RCC 7860 (cell line): ENCODE results near the gene RPLP1.
"Not testable (repeated sequence)": the region's sequence is repeated elsewhere in the genome, so short reads cannot be mapped to it uniquely, and the experiment has no call there.

ENCODE experiments used
- DNase-seq: peaks from one replicate; pipeline ENCODE4 v3.0.0-alpha.2; 2015; ENCODE audit warnings: low spot score
- FAIRE-seq: peaks from 2 replicates; lab custom pipeline; 2012; peaks lifted over from hg19 to GRCh38; lab: Jason Lieb, UNC

The RPLP1 gene

DNA sequence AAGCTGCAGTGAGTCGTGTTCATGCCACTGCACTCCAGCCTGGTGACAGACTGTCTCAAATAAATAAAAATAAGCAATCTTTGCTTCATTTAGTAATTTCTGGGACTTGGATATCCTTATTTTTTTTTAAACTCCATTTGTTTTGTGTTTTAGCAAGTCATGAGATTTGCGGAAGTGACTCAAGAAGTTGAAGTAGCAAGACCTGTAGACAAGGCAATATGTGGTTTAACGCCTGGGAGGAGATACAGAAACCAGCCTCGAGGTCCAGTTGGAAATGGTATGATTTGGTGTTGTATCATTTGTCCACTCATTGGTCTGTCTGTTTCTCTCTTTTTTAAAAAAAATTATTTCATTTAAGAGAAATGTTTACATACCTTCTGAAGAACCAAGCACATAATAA is 16.6 kb upstream of the RPLP1 start:
- DNase-seq (no peak), FAIRE-seq (no peak)

DNA sequence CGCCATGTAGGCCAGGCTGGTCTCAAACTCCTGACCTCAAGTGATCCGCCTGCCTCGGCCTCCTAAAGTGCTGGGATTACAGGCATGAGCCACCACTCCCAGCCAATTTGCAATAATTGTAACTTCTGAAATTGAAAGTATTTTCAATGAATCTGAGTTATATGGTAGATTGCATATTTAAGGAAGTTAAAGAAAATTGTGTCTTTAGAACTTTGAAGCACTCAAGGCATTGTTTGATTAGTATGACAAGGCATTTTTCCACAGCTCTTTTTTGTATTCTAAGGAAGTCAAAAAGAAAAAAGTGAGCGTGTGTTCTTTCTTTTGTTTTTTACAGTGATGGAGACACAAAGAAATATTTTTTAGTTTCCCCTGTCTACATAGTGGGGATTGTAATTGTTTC is 15.7 kb upstream of the RPLP1 start:
- DNase-seq (no peak), FAIRE-seq (no peak)

DNA sequence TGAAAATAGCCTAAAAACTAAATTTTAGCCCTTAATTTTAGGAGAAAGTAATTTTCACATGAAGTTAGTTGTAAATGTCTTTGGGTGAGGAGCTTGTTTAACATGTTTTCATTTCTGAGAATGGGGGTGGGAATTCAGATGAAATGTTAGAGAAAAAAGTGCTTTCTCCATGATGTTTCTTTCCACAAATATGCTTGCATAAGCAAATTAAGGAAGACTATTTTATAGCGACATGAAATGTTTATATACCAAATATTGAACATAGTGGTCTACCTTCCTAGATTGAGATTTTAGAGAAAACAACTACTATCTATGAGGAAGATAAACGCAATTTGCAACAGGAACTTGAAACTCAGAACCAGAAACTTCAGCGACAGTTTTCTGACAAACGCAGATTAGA is 13.0 kb upstream of the RPLP1 start:
- FAIRE-seq: no peak
- DNase-seq: no peak

DNA sequence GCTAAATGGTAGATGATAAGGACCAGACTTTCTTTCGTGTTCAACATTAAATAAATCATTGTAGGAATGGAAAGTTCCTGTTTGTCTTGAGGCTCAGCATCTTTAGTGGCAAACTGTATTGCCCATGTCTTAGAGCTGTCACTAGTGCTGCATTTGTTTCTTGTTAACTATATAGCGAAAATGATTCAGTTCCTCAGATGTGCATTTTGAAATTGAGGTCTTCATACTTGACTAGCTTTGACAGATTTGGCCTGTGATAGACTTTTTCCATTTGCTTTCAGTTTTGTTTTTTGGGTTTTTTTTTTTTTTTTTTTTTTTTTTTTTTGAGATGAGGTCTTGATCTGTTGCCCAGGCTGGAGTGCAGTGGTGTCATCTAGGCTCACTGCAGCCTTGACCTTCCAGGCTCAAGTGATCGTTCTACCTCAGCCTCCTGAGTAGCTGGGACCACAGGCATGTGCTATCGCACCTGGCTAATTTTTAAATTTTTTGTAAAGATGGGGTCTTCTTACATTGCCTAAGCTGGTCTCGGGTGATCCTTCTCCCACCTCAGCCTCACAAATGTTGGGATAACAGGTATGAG is 9.5 kb upstream of the RPLP1 start:
- DNase-seq (no peak), FAIRE-seq (no peak)

DNA sequence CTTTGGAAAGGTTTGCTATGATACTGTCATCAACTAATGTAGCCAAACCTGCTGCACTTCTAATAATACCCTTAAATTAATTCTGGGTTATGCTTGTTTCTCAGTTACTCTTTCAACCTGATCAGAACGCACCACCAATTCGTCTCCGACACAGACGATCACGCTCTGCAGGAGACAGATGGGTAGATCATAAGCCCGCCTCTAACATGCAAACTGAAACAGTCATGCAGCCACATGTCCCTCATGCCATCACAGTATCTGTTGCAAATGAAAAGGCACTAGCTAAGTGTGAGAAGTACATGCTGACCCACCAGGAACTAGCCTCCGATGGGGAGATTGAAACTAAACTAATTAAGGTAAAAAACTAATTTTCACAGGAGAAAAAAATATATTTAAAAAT is 7.9 kb upstream of the RPLP1 start:
- DNase-seq (no peak), FAIRE-seq (no peak)

DNA sequence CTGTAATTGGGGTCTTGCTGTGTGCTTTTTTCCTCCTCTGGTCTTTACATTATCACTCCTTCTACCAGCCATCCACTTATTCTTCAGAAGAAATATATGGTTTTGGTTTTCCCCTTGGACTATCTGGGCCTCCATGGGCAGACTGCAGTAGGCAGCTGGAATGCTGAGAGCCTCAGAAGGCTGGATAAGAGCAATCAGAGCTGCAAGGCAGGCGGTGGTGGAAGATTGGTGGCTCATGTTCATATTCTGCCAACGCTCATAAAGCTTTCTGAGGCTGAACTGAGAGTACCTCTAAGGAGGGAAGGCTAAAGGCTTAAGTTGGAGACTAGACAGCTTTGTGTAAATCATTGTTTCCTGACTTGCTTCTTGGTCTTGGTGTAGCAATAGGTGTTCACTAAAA is 5.7 kb upstream of the RPLP1 start:
- no peak for FAIRE-seq
- no peak for DNase-seq

DNA sequence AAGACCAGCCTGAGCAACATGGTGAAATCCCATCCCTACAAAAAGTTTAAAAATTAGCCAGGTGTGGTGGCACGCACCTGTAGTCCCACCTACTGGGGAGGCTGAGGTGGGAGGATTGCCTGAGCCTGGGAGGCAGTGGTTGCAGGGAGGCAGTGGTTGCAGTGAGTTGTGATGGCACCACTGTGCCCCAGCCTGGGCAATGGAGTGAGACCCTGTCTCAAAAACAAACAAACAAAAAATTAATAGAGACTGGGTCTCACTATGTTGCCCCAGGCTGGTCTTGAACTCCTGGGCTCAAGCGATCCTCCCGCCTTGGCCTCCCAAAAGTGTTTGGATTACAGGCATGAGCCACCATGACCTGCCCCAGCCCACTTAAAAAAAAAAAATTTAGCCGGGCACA is 2.4 kb upstream of the RPLP1 start:
- not testable (repeated sequence) for FAIRE-seq, DNase-seq

DNA sequence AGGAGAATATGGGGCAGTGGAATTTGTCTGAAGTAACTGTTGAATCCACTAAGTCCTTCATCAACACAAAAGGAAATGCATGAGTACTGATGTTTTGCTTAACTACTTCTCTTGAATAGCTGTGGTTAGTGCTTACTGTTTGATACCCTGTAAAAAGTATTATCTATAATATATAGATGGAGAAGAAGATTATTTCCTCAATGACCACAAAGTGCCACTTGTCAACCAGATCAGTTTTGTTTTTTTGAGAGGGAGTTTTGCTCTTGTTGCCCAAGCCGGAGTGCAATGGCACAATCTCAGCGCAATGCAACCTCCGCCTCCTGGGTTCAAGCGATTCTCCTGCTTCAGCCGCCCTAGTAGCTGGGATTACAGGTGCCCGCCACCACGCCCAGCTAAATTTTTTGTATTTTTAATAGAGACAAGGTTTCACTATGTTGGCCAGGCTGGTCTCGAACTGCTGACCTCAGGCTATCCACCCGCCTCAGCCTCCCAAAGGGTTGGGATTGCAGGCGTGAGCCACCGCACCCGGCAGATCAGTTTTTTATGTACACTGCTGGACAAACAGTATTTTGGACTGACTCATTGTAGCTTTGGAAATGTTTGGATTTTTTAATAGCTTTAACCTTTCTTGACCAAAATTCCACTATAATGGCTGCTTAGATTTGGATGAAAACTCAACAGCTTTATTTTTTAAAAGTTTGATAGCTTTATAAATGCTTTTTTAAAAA is 1.5 kb upstream of the RPLP1 start:
- no peak for FAIRE-seq
- no peak for DNase-seq

DNA sequence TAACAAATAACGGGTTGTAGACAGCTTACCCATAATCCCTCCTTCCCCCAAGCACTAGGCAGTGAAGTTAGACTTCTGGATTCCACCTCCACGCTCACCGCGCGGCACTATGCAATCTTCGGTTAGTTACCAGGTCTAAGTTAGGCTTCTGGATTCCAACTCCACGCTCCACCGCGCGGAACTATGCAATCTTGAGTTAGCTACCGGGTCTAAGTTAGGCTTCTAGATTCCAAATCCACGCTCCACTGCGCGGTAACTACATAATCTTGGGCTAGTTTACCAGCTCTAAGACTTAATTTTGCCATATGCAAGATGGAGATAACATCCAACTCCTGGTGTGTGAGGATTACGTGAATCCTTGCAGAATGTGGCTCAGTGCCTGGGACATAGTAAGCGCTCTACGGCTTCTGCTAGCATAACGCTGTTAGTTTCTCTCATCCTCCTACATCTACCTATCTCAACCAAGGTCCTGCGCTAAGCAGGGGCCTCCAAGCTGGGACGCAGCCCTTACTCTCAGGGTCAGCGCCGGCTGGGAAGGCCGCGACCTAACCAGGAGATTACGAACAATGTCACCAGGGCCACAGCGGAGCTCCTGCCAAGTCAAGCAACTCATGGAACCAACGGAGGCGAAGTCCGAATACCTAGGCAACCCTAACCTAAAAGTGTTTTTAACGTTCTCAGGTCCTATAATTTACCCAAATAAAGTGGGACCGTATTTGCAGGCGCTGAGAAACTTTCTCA is 497 bp upstream of the RPLP1 start:
- peak; percentile 34 for DNase-seq
- no peak for FAIRE-seq

DNA sequence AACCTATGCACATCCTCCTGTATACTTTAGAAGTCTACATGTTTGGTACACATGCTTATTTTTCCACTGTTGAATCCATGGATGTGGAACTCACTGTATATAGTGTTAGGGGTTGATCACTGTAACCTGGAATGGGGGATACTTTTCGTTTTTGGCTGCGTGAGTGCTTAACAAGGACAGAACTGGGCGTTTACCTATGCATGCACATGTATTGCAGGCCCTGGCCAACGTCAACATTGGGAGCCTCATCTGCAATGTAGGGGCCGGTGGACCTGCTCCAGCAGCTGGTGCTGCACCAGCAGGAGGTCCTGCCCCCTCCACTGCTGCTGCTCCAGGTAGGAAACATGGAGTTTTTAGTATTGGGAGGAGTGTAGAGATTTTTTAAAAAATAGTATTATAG is 2.3 kb downstream of the RPLP1 start:
- DNase-seq: no peak
- no peak for FAIRE-seq

DNA sequence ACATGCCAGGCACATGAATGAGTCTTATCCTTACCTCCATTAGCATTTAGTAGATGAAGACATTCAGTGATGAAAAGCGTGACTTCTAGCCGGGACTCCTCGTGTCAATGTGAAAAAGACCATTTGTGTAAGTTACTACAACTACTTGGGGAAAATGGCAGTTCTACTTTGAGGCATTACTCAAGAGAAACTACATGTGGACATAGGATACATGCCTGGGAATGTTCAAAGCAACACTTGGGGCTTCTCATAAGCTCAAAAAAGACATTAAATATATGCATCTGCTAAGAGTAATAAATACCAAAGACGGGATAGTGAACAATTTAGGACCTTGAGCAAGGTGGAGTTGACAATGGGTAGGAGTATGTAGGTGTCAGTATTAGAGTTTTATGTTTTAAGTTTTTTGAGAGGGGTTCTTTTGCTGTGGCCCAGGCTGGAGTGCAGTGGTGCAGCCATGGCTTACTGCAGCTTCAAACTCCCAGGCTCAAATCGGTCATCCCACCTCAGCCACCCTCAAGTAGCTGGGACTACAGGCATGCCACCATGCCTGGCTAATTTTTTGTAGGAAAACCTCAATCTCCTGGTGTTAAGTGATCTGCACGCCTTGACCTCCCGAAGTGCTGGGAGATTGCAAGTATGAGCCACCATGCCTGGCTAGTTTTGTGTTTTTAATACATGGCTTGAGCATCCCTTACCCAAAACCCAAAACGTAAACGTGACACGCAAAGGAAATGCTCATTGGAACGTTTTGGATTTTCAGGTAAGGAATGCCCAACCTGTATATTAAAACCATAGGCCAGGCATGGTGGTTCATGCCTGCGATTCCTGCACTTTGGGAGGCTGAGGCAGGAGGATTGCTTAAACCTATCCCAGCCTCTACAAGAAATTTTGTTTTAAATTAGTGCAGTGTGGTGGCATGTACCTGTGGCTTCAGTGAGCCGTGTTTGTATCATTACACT is 3.9 kb downstream of the RPLP1 start:
- FAIRE-seq (no peak), DNase-seq (no peak)

DNA sequence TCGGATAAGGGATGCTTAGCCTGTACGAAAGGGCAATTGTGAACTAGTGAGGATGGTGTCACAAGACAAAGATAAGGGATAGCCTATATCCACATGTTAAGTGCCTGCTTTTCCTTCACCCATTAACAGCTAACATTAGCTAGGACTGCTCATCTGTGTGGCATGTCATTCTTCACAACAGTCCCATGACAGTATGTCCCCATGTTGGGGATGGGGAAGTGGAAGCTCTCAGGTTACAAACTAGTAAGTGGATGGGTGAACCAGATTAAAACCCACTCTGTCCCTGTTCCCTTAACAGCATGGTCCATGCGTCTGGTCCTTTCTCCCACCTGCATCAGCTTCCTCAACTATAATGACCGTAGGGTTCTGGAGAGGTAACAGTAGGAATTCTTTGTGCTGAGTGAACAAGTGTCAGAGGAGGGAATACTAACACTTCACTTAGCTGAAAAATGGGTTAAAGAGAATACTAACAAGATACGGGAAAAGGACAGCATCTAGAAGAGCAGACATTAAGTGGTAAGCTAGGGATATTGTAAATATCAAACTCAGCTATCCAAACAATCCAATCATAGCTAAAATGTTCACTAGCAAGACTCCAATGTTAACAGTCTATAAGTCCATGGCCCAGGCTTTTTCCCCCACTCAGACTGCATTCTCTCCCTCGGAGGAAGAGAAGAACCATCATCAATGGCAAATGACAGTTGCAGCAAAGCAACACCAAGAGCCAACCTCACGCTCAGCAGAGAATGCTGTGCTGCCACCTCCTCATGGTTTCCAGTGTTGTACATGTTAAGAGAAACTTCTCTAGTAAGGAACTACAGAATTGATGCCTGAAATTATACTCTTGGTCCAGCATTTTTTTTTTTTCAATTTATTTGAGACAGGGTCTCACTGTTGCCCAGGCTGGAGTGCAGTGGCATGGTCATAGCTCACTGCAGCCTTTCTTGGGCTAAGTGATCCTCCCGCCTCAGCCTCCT is 5.0 kb downstream of the RPLP1 start:
- no peak for FAIRE-seq

DNA sequence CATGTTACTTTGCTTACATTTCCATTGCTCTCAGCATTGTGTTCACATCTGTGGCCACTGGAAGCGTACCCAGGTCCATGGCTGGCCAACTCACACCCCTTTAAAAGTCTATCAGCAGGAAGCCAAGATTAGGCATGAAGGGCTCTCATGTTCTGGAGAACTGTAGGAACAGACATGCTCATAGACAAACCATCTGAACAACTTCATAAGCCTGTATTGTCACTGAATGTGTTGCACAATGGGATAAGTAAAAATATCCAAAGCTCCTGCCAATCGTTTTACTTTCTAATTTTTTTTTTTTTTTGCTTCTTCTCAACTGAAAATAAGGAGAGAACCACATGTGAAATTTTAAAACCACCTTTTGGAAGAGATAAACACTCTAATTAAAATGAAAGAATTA is 6.4 kb downstream of the RPLP1 start:
- DNase-seq (no peak), FAIRE-seq (no peak)

More for the DNA sequence above, 5.0 kb downstream of the RPLP1 start:
- peak; percentile 27 for DNase-seq

DNA sequence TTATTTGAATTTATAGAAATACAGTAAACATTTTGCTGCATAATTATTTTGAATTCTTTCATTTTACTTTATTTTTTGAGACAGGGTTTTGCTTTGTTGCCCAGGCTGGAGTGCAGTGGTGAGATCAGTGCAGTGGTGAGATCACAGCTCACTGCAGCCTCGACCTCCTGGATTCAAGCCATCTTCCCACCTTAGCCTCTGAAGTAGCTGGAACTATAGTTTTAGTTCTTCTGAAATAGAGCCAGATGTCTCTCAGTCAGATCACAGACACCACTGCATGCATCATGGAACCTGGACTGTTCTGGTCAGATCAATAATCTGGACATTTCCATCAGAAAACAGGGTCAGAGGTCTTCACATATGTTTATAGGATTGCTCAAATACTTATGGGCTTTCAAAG is 7.9 kb downstream of the RPLP1 start:
- DNase-seq: no peak
- FAIRE-seq: no peak

DNA sequence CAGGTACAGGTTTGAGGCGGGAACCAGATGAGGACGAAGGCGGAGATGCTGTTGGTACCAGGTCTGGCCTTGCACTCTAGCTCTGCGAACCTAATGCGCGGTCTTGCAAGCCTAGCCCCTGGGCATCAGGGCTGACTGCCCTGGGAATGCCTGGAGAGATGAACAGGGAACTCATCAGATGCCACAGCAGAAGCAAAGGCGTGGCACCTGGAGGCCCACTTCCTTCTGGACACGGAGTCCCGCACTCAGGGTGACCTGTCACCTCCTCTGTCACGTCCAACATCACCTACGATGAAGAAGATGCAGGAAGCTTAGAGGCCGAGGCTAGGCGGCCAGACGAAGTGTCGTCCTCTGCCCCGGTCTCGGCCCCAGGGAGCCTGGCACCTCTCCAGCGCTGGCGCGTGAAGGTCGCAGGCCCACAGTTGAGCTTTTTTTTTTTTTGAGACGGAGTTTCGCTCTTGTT is 9.4 kb downstream of the RPLP1 start:
- FAIRE-seq (no peak), DNase-seq (no peak)

DNA sequence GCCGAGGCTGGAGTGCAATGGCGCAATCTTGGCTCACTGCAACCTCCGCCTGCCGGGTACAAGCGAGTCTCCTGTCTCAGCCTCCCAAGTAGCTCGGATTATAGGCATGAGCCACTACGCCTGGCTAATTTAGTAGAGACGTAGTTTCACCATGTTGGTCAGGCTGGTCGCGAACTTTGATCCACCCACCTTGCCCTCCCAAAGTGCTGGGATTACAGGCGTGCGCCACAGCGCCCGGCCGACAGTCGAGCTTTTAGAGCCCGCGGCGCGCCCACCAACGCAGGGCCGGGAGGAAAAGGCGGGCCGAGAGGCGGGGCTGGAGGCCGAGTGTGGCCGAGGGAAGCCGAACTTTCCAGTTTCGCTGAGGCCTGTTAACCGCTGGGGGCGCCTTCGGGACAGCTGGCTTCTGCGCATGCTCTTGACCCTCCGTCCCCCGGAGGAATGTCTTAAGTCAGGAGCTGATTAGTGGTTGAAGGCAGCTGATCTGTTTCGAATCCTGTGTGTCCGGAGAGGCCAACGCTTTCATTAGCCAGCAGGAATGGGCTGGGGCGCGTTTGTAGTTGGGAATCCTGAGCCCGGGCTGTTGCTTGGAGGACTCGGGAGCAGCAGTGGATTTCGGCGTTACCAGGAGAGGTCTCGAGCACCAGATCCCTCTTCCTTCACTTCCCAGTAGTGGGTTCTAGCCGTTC is 10.0 kb downstream of the RPLP1 start:
- DNase-seq (peak; percentile 94), FAIRE-seq (peak; percentile 66)

DNA sequence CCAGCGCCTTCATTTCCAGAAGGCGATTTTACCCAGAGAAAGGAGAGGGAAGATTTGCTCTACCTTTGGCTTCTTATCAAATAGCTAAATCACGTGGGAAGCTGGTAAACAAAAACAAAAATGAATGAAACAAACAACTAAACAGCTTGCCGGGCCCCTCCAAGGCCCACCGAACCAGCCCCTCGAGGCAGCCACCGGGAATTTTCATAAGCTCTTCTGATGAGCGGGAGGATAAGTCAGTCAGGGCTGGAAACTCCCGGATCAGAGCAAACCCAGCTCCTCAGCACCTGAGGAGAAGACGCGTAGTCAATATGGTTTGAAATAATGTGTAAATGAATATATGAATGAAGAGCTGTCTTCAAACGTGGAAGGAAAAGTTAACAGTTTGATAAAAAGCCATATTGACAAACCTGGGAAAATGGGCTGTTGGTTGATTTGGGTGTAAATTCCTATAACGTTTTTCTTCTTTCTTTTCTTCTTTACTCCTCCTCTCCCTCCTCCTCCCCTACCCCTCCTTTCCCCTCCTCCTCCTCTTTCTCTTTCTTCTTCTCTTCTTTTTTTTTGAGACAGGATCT is 10.7 kb downstream of the RPLP1 start:
- DNase-seq (no peak), FAIRE-seq (no peak)

DNA sequence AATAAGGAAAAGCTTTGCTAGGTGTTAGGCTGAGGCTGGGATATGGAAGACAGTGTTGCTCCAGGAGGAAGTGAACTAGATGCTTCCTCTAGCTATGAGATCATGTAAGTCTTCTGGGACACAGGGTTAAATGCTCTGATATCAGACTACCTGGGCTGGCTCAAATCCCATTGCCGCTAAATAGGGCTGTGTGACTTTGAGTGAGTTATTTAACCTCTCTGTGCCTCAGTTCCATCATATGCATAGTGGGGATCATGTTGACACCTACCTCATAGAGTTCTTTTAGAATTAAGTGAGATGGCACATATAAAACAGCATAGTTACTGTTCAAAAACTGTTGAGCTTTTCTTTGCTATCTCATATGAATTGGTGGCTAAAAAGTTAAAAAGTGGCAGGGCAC is 12.6 kb downstream of the RPLP1 start:
- no peak for DNase-seq

DNA sequence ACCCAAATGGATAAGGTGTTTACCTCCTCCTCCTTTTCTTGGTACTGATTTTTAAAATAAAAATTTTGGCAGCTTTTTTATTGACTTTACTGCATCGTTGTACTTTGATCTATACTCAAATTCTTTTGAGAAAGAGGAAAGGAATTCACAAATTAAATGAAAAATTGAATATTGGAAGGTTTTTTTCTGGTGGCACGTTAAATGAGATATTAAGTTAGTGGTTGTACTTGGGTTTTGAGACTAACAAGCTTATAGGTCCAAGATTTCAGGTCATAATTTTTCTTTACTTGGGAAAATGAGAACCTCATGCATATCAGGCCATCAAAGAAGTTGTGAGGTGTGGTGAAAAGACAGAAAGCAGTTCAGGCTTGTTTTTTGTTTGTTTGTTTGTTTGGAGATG is 14.1 kb downstream of the RPLP1 start:
- FAIRE-seq (no peak), DNase-seq (no peak)

More for the DNA sequence above, 12.6 kb downstream of the RPLP1 start:
- no peak for FAIRE-seq
